Mucosa of descending colon (tissue), 3 donors: ENCODE data around the gene USH1G. TPM values are rescaled to one million over a fixed set of nuclear protein-coding genes. Genes with fewer than 3 reads are reported as not detected.

ENCODE experiments used
- ATAC-seq: fragments of 200-7000 bp; cut with Tn5 transposase; one replicate; pipeline ENCODE4 v1.9.1; 2020; ENCODE audit warnings: mild to moderate bottlenecking, moderate library complexity
- DNase-seq, 3 donors: peaks; one replicate each; pipeline ENCODE4 v3.0.0-alpha.2; 2020
- H3K36me3 ChIP-seq: fragments of 200-600 bp; one replicate; pipeline ENCODE4 v1.8.0; 2021; ENCODE audit warnings: low read depth, mild to moderate bottlenecking
- H3K4me1 ChIP-seq: fragments of 200-600 bp; one replicate; pipeline ENCODE4 v1.8.0; 2021; ENCODE audit warnings: low read depth, mild to moderate bottlenecking
- H3K4me3 ChIP-seq: fragments of 200-600 bp; one replicate; pipeline ENCODE4 v1.8.0; 2021; ENCODE audit warnings: mild to moderate bottlenecking
- H3K9me3 ChIP-seq: fragments of 200-600 bp; one replicate; pipeline ENCODE4 v1.8.0; 2021; ENCODE audit warnings: mild to moderate bottlenecking
- CTCF ChIP-seq: fragments of 200-600 bp; IDR thresholded peaks from one replicate; pipeline ENCODE4 v1.8.0; 2022; ENCODE audit warnings: antibody characterized with exemption, mild to moderate bottlenecking
- intact Hi-C, 2 donors: fragments of 100-400 bp; cut with DNase I in 1 of 2; cut with micrococcal nuclease in 1 of 2; formaldehyde crosslinking; loops; one replicate each; pipeline versions ENCODE4 v1.11.0 to v1.11.1; 2022; cut with DNase I, micrococcal nuclease
- total RNA-seq, 3 donors: library from RNA; stranded (reverse); fragmentation: NEBNext Ultra II Directional in 2 of 3; extraction: Animal tissue kit (Norgen Biotek cat#: 25700) in 2 of 3; gene quantifications; one replicate each; pipeline versions ENCODE4 v1.2.1 to v1.2.4, GENCODE V29; 2021 to 2023
- donor health status: DM: no; HTN: no; CAD: no; lungs with moderate emphysema.
- donor health status: DM: no; HTN: no; CAD: no.
- donor health status: DM: no; HTN: yes; CAD: no.

USH1G gene
- total RNA-seq, 3 donors from 2014 or later, result not detected

- intact Hi-C loops, result no loop called here
- no peak for TF ChIP-seq CTCF
- DNase-seq, result no peak
- H3K4me1 ChIP-seq, result no peaks in the 10 kb centered on the region
- H3K4me3 ChIP-seq, result no peak overlapping the region
- no peaks in the 10 kb centered on the region for H3K36me3 ChIP-seq
- no peak for ATAC-seq
- no peaks in the 10 kb centered on the region for H3K9me3 ChIP-seq
Measured at GRCh38 chr17:74904687-74905409, 18.2 kb downstream of the USH1G start.

GRCh38 chr17:74903671-74904070 is 19.4 kb downstream of the USH1G start:
- DNase-seq (no peak), ATAC-seq (no peak)
- no peaks in the 10 kb centered on the region for H3K4me1 ChIP-seq
- H3K36me3 ChIP-seq, result no peaks in the 10 kb centered on the region
- H3K4me3 ChIP-seq, result no peak overlapping the region
- no peak for TF ChIP-seq CTCF
- intact Hi-C loops, result no loop called here
- no peaks in the 10 kb centered on the region for H3K9me3 ChIP-seq

GRCh38 chr17:74903034-74903433 is 20.0 kb downstream of the USH1G start:
- intact Hi-C loops, result no loop called here
- H3K4me3 ChIP-seq, result no peak overlapping the region
- ATAC-seq (no peak), DNase-seq (no peak)
- H3K9me3 ChIP-seq, result no peaks in the 10 kb centered on the region
- H3K36me3 ChIP-seq, result no peaks in the 10 kb centered on the region
- TF ChIP-seq CTCF, result no peak
- H3K4me1 ChIP-seq, result no peaks in the 10 kb centered on the region

- Histone ChIP-seq H3K36me3 (no peaks in the 10 kb centered on the region), H3K4me1 (no peaks in the 10 kb centered on the region), H3K4me3 (no peak overlapping the region), H3K9me3 (no peaks in the 10 kb centered on the region)
- DNase-seq (no peak), ATAC-seq (no peak)
- intact Hi-C loops, result no loop called here
- TF ChIP-seq CTCF, result no peak
Measured at GRCh38 chr17:74901353-74902135, 21.5 kb downstream of the USH1G start.

GRCh38 chr17:74900208-74900607 is 22.8 kb downstream of the USH1G start:
- intact Hi-C loops, result no loop called here
- no peaks in the 10 kb centered on the region for H3K4me1 ChIP-seq
- no peak for TF ChIP-seq CTCF
- no peaks in the 10 kb centered on the region for H3K9me3 ChIP-seq
- ATAC-seq (no peak), DNase-seq (no peak)
- no peak overlapping the region for H3K4me3 ChIP-seq
- H3K36me3 ChIP-seq, result no peaks in the 10 kb centered on the region
